Testis (tissue), 2 donors: Measurements from ENCODE around the gene CTIF.

Experiments used
- CTCF ChIP-seq, 3 experiments: fragments of 450-650 bp in 2 of 3; fragments of 200-600 bp in 1 of 3; sonication (generic) in 1 of 3; IDR thresholded peaks; one replicate each; pipeline ENCODE4 v1.5.1; 2016 to 2019; ENCODE audit warnings: antibody characterized with exemption in 3 of 3, mild to moderate bottlenecking in 2 of 3, moderate library complexity in 1 of 3
- POLR2A ChIP-seq: fragments of 450-650 bp; IDR thresholded peaks from one replicate; pipeline ENCODE4 v1.6.1; 2017; ENCODE audit warnings: antibody characterized with exemption, mild to moderate bottlenecking, moderate library complexity

DNA sequence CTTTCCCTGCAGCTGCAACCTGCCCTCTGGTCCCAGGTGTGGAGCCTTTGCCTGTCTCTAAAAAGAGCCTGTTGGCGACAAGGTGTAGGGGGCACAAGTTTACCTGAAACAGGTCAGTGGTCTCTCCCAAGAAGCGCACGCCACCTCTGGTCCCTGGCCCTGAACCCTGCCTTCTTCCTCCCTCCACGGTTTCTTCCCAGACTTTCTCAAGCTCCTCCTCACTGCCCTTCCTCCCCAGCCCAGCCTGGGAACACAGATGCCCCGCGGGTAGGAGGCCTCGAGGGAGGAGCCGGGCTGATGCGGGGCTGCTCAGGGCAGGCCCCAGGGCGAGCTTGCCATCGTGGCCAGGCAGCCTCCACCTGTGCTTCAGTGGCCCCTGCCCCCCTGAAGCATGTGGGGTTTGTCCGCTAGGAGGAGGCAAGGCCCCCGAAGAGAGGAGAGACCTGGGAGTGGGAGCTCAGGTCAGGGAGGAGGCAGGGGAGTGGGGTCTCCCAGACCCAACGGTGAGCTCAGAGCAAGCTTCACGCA, 322.4 kb downstream of the CTIF start:
- TF ChIP-seq CTCF (IDR thresholded peaks at IDR 0.05), result no peak
- TF ChIP-seq POLR2A, result no peak
